Right lobe of liver (tissue), 6 donors: ENCODE results near the gene SLC33A1. TPM values are rescaled to one million over a fixed set of nuclear protein-coding genes. Genes with fewer than 3 reads are reported as not detected.

Source experiments
- ATAC-seq, 4 donors: fragments of 200-7000 bp; cut with Tn5 transposase; one replicate each; pipeline ENCODE4 v1.9.1; 2020; ENCODE audit warnings: mild to moderate bottlenecking in 4 of 4, moderate library complexity in 4 of 4
- DNase-seq, 3 donors: peaks; one replicate each; pipeline ENCODE4 v3.0.0-alpha.2; 2020
- H3K27ac ChIP-seq, 3 donors: fragments of 200-600 bp; one replicate each; pipeline ENCODE4 v1.8.0; 2022
- H3K27me3 ChIP-seq, 2 donors: fragments of 200-600 bp; one replicate each; pipeline ENCODE4 v1.8.0; 2022
- H3K36me3 ChIP-seq, 4 donors: fragments of 200-600 bp; sonication (generic) in 1 of 4; one replicate each; pipeline versions ENCODE4 v1.5.1 to v1.8.0; 2017 to 2022; ENCODE audit warnings: control low read depth in 1 of 4
- H3K4me1 ChIP-seq, 4 donors: fragments of 200-600 bp; sonication (generic) in 1 of 4; one replicate each; pipeline versions ENCODE4 v1.5.1 to v1.8.0; 2017 to 2022; ENCODE audit warnings: control low read depth in 1 of 4
- H3K4me3 ChIP-seq, 3 donors: fragments of 200-600 bp; one replicate each; pipeline ENCODE4 v1.8.0; 2022
- H3K9me3 ChIP-seq, 4 donors: fragments of 200-600 bp; sonication (generic) in 1 of 4; one replicate each; pipeline versions ENCODE4 v1.5.1 to v1.8.0; 2017 to 2022; ENCODE audit warnings: control low read depth in 1 of 4
- CTCF ChIP-seq, 4 donors: fragments of 200-600 bp in 3 of 4; fragments of 450-650 bp in 1 of 4; IDR thresholded peaks; one replicate each; pipeline versions ENCODE4 v1.5.1 to v1.8.0; 2016 to 2022; ENCODE audit warnings: antibody characterized with exemption in 4 of 4, mild to moderate bottlenecking in 2 of 4
- POLR2A ChIP-seq: fragments of 450-650 bp; IDR thresholded peaks from one replicate; pipeline ENCODE4 v1.6.1; 2017; ENCODE audit warnings: antibody characterized with exemption, mild to moderate bottlenecking
- WGBS: methylation state at CpG from one replicate; pipeline ENCODE4 v1.1.6; 2018; ENCODE audit warnings: low coverage, low lambda C conversion rate; ENCODE audit not compliant: insufficient coverage; ENCODE audit errors: missing lambda C conversion rate; 5-methylcytosine and 5-hydroxymethylcytosine counted together
- intact Hi-C, 2 donors: fragments of 100-400 bp; cut with DNase I; formaldehyde crosslinking; loops; one replicate each; pipeline versions ENCODE4 v1.11.2 to v1.14.1; 2022
- long read RNA-seq: library from polyadenylated mRNA; unstranded; transcript quantifications from one replicate; pipeline ENCODE4 v2.0.0, GENCODE V29; 2019
- total RNA-seq, 6 experiments: library from RNA; depleted of rRNA in 2 of 6; stranded (reverse); fragments of >200 nt in 2 of 6; fragmentation: NEBNext Ultra II Directional in 3 of 6; extraction: Animal tissue kit (Norgen Biotek cat#: 25700) in 3 of 6; gene quantifications; one replicate each; pipeline versions ENCODE4 v1.1.0 to v1.2.4, GENCODE V29; 2016 to 2023
- donor health status: DM: no; HTN: yes; CAD: no.
- donor health status: DM: no; HTN: no; CAD: no.
- donor health status: DM: no; HTN: no; CAD: no.
- donor health status: DM: no; HTN: yes; CAD: no.
- donor health status: DM: no; HTN: yes; CAD: no.

The SLC33A1 gene
- 10 to 100 TPM; 31.9 to 43.1 (median 34.2) TPM for total RNA-seq
- long read RNA-seq, full-length matches to known transcripts = 2 of 3 reads
- long read RNA-seq, partial matches to known transcripts = 1 of 3 reads
- long read RNA-seq, other reads (novel, unspliced or antisense) = 0 of 3 reads

DNA sequence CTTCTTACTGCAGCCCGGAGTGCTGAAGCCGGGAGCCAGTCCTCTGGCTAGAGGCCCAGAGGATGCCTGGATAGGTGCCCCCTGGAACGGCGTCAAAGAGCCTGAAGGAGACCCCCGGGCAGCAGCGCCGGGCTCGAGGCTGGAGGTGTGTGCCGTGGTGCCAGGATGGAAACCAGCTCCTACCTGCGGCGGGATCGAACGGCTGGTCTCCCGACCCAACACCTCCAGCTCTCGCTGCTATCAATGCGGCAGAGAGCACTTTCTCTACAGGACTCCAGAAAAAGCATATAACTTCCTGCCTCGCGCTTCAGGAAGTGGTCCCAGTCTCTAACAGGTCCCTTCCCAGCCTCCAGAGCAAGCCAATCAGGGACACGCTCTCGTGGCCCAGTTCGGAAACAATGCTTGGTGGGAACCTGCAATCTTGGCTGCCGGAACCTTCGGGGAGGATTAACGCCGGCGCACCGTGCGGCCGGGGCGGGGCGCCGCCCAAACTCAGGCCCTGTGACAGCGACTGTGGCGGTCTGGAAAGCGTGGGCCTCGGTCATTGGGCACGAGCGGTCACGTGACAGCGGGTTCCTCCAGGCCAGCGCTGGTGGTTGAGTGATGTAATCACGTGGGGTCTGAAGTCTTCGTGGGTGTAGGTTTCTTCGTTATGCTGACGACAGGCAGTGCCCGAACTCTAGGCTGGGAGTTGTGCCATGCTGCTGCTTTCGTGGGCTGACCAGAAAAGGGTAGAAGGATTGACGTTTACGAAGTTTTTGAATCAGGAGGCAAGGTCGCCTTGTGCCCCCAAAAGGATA, at the start of gene SLC33A1:
Gene SLC33A1 (minus strand): TSS at position 287 of the 800 bp plus-strand sequence. CDS start 430 bp downstream, outside the sequence.
- no peaks in the 10 kb centered on the region for H3K36me3 ChIP-seq
- DNase-seq = peak; percentile 99 to 100 (median 100)
- TF ChIP-seq POLR2A = peak; percentile 89
- TF ChIP-seq CTCF (IDR thresholded peaks at IDR 0.05) = no peak
- 0% methylated on average over 25 of the region's 50 CpGs for WGBS
- H3K27ac ChIP-seq = peak within 1 kb of the TSS; percentile 97 to 98 (median 97)
- H3K27me3 ChIP-seq = no peaks in the 10 kb centered on the region
- H3K4me3 ChIP-seq = peak within 1 kb of the TSS; percentile 86 to 95 (median 93)
- peaks cover 0 to 35% (median 6%) of the 10 kb centered on the region in 4 donors for H3K4me1 ChIP-seq
- intact Hi-C loops = no loop called here
- peak; percentile 95 to 98 (median 96) for ATAC-seq
- no peaks in the 10 kb centered on the region for H3K9me3 ChIP-seq

GRCh38 chr3:155895379-155895900, 41.2 kb upstream of the SLC33A1 start:
- TF ChIP-seq POLR2A = no peak
- TF ChIP-seq CTCF (IDR thresholded peaks at IDR 0.05) = no peak
- Histone ChIP-seq H3K27ac (no peak overlapping the region), H3K36me3 (peaks cover 0 to 18% (median 6%) of the 10 kb centered on the region in 4 donors), H3K27me3 (no peaks in the 10 kb centered on the region), H3K4me3 (no peak overlapping the region), H3K4me1 (no peaks in the 10 kb centered on the region), H3K9me3 (no peaks in the 10 kb centered on the region)
- intact Hi-C loops = no loop called here
- ATAC-seq = no peak
- no peak for DNase-seq
- WGBS = 96% methylated on average over 7 of the region's 7 CpGs

DNA sequence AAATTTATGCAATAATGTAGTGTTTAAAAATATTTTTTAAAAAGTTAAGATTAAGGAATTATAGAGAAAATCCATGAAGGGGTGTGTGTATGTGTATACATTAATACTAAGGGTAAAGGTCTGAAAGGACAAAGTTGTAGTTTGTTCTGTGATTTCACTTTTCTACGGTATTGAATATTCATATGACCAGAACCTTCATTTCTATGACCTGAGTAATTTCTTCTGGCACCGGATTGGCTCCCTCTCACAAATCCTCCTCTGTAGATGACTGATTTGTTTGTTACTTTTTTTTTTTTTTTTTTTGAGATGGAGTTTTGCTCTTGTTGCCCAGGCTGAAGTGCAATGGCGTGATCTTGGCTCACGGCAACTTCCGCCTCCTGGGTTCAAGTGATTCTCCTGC, 37.1 kb upstream of the SLC33A1 start:
- intact Hi-C loops = no loop called here
- peaks cover 0 to 5% (median 0%) of the 10 kb centered on the region in 4 donors for H3K4me1 ChIP-seq
- no peaks in the 10 kb centered on the region for H3K9me3 ChIP-seq
- no peaks in the 10 kb centered on the region for H3K27me3 ChIP-seq
- DNase-seq (no peak), ATAC-seq (no peak)
- H3K4me3 ChIP-seq = no peak overlapping the region
- TF ChIP-seq POLR2A (no peak), CTCF (IDR thresholded peaks at IDR 0.05) (no peak)
- WGBS = 94% methylated on average over 3 of the region's 5 CpGs
- H3K36me3 ChIP-seq = no peaks in the 10 kb centered on the region
- H3K27ac ChIP-seq = no peak overlapping the region

GRCh38 chr3:155890671-155891190, 36.5 kb upstream of the SLC33A1 start:
- Histone ChIP-seq H3K27me3 (no peaks in the 10 kb centered on the region), H3K27ac (no peak overlapping the region), H3K4me1 (peaks cover 0 to 5% (median 0%) of the 10 kb centered on the region in 4 donors), H3K36me3 (no peaks in the 10 kb centered on the region), H3K4me3 (no peak overlapping the region), H3K9me3 (no peaks in the 10 kb centered on the region)
- DNase-seq = no peak
- 9% methylated on average over 2 of the region's 2 CpGs for WGBS
- intact Hi-C loops = no loop called here
- ATAC-seq = peak in 3 of 4 donors; percentile 56 to 61 (median 61)
- TF ChIP-seq CTCF (IDR thresholded peaks at IDR 0.05) = no peak
- no peak for TF ChIP-seq POLR2A
